GM21528 (cell line): ENCODE measurements around the gene SFXN1.

Experiments
- ATAC-seq: cut with Tn5 transposase; IDR thresholded peaks from one replicate; pipeline ENCODE4 v1.9.1; 2021; ENCODE audit warnings: mild to moderate bottlenecking, moderate library complexity; ENCODE audit not compliant: unreplicated experiment, low FRiP score

SFXN1 gene

GRCh38 chr5:175535796-175536195 lies 57.4 kb downstream of the SFXN1 start:
- no peak for ATAC-seq

- ATAC-seq, result no peak
Measured at GRCh38 chr5:175538576-175538975, 60.2 kb downstream of the SFXN1 start.

- no peak for ATAC-seq
Measured at GRCh38 chr5:175539936-175540335, 61.6 kb downstream of the SFXN1 start.

DNA sequence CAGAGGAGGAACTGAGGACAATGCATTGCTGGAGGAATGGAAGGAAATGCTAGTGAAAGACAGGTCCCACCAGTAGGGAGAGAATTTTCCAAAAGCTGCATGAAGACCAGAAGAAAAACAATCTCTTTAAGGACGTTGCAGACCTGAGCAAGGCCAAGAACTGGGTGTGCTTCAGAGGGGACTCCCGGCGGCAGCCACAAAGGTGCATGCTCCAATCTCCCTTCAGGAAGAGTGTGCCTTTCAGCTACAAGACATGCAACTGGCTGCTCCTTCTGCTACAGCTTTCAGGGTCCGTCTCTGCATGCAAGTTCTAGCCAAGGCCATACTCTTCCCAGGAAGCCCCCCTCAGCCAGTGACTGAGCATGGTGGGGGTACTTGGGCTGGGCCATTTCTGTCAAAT lies 62.9 kb downstream of the SFXN1 start:
- no peak for ATAC-seq

GRCh38 chr5:175542232-175542965 lies 64.0 kb downstream of the SFXN1 start:
- ATAC-seq, result no peak

- ATAC-seq, result no peak
Measured at GRCh38 chr5:175542966-175543235, 64.5 kb downstream of the SFXN1 start.

GRCh38 chr5:175544108-175544511 lies 65.8 kb downstream of the SFXN1 start:
- ATAC-seq, result no peak

GRCh38 chr5:175544586-175544985 lies 66.2 kb downstream of the SFXN1 start:
- ATAC-seq, result no peak

GRCh38 chr5:175547842-175548241 lies 69.5 kb downstream of the SFXN1 start:
- ATAC-seq, result no peak

GRCh38 chr5:175548626-175549311 lies 70.4 kb downstream of the SFXN1 start:
- ATAC-seq, result no peak

DNA sequence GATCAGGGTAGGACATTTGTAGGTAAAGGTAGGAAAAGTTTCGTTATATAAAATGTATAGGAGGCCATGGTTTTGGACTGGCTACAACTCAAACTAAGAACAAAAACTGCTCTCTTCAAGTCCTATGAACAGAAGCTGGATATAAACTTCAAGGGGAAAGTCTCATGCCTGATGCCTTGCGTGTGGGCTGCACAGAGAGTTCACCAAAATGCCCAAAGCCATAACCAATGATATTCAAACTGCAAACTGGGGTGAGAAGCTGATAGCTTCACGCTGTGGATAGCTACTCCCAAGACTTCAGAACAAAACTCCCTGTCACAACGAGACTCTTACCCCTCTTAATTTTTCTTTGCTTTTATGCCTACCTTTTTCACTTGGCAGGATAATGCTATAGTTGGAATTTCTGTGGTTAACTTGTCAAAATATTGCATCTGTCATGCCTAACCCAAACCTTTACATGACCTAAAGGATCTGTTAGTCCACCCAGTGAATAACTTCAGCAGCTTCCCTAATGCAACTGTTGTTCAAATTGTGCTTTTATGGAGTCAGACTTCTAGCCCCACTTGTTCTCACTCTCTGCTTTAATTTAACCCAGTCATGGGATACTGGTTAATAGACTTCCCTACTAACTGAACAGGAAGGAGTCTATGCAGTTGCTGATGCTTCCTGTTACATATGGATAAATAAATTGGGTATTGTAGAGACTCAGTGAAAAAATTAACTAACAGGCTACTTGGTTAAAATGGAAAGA lies 71.9 kb downstream of the SFXN1 start:
- ATAC-seq, result no peak

GRCh38 chr5:175551266-175551665 lies 72.9 kb downstream of the SFXN1 start:
- ATAC-seq, result no peak

DNA sequence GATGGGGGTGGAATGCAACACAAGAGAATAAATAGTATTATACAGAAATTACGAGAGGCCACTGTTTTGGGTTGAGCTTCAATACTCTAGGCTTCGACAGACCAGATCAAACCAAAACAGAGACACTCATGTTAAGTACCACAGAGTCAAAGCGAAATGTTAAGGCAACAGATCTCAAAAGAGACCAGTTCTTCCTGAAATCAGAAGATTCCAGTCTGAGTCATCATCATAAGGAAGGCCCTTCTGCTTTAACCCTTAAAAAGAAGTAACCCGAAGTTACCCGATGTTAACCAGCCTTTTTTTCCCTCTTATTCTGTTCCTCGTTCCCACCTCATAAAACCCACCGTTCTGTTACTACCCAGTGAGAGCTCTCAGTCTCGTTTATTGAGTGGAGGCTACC lies 75.9 kb downstream of the SFXN1 start:
- ATAC-seq, result no peak

- no peak for ATAC-seq
Measured at GRCh38 chr5:175555168-175555785, 76.9 kb downstream of the SFXN1 start.

- no peak for ATAC-seq
Measured at GRCh38 chr5:175556794-175557193, 78.4 kb downstream of the SFXN1 start.

GRCh38 chr5:175557778-175558177 lies 79.4 kb downstream of the SFXN1 start:
- no peak for ATAC-seq

DNA sequence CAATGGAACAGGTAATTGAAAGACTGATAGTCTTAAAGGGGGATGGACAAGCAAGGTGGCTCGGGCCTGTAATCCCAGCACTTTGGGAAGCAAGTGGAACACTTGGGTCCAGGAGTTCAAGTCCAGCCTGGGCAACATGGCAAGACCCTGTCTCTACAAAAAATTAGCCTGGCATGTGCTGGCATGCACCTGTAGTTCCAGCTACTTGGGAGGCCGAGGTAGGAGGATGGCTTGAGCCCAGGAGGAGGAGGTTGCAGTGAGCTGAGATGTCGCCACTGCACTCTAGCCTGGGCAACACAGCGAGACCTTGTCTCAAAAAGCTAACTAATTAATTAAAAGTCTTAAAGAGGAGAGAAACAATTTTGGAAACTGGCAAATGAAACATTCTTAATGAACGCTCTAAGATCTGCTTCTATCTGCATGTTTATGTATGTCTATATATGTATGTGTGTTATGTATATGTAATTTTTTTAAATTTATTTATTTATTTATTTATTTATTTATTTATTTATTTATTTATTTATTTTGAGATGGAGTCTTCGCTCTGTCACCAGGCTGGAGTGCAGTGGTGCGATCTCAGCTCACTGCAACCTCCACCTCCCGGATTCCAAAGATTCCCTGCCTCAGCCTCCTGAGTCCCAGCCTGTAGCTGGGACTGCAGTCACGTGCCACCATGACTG lies 80.6 kb downstream of the SFXN1 start:
- no peak for ATAC-seq

GRCh38 chr5:175560011-175560410 lies 81.7 kb downstream of the SFXN1 start:
- ATAC-seq, result no peak

DNA sequence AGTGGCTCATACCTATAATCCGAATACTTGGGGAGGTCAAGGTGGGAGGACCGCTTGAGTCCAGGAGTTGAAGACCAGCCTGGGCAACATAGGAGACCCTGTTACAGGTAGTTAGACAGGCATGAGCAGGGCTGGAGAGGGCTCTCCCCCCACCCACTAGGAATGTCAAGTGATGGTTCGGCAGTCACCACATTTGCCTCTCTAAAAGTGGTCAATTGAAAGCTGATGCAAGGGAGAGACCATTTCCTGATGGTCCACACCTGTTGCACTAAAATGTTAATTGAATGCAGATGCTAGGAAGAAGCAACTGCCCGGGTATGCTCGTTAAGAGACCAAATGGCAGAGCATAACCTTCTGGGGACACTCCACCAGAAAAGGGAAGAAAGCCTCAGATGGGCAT lies 82.7 kb downstream of the SFXN1 start:
- no peak for ATAC-seq

DNA sequence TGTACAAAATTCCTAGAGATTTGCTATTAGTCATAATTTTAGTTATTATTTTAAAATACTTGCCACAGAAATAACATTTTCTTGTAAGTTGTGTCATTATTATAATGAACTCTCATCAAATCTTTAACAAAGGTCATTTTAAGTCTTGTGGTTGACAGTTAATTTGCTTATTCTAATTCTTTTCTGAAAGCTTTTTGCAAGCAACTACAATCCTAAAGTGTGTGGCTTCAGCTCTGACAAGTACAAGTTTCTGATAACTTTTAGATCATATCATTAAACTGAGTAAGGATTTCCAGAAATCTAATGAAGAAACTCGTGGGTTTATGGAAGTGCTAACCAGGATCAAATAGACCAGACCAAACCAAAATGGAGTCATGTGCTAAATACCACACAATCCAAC lies 86.4 kb downstream of the SFXN1 start:
- no peak for ATAC-seq

- no peak for ATAC-seq
Measured at GRCh38 chr5:175566697-175567096, 88.3 kb downstream of the SFXN1 start.
